Measurements from ENCODE around the gene SREBF1. TPM values are rescaled to one million over a fixed set of nuclear protein-coding genes. Genes with fewer than 3 reads are reported as not detected.
A peak's percentile ranks its signal among the peaks of the same experiment; 100 is the strongest.

SREBF1 gene
- total RNA-seq, 1 donor from 2014 or later: 175 TPM

- DNase-seq (ENCODE audit: low spot score): peak; percentile 82
- intact Hi-C loops (cut with micrococcal nuclease): loop anchor here (1.0 to 10.0 kb wide), 4 partner anchors 13 to 361 kb away; partner anchors contain the start of genes ALKBH5, ATPAF2, GID4 and SREBF1
- peak overlapping the region; percentile 77 for H3K4me3 Mint-ChIP-seq (ENCODE audit: low read depth)
- H3K27me3 Mint-ChIP-seq (ENCODE audit: low read depth): no peaks in the 10 kb centered on the region
- H3K36me3 Mint-ChIP-seq (ENCODE audit: low read depth): peaks cover 52% of the 10 kb centered on the region
- peaks cover 81% of the 10 kb centered on the region for H3K4me1 Mint-ChIP-seq (ENCODE audit: low read depth)
- H3K9me3 Mint-ChIP-seq: no peaks in the 10 kb centered on the region
- H3K27ac Mint-ChIP-seq: peak overlapping the region; percentile 94
Measured at GRCh38 chr17:17823433-17824118, 13.2 kb downstream of the SREBF1 start.

GRCh38 chr17:17822616-17823015 is 14.2 kb downstream of the SREBF1 start:
- H3K27me3 Mint-ChIP-seq (ENCODE audit: low read depth): no peaks in the 10 kb centered on the region
- peak overlapping the region; percentile 69 for H3K27ac Mint-ChIP-seq
- H3K4me3 Mint-ChIP-seq (ENCODE audit: low read depth): peak overlapping the region; percentile 77
- intact Hi-C loops (cut with micrococcal nuclease): loop anchor here (5.0 to 10.0 kb wide), 2 partner anchors 215 to 362 kb away; partner anchors contain the start of genes ALKBH5, ATPAF2 and GID4
- H3K4me1 Mint-ChIP-seq (ENCODE audit: low read depth): peaks cover 74% of the 10 kb centered on the region
- peaks cover 53% of the 10 kb centered on the region for H3K36me3 Mint-ChIP-seq (ENCODE audit: low read depth)
- no peaks in the 10 kb centered on the region for H3K9me3 Mint-ChIP-seq
- DNase-seq (ENCODE audit: low spot score): no peak

DNA sequence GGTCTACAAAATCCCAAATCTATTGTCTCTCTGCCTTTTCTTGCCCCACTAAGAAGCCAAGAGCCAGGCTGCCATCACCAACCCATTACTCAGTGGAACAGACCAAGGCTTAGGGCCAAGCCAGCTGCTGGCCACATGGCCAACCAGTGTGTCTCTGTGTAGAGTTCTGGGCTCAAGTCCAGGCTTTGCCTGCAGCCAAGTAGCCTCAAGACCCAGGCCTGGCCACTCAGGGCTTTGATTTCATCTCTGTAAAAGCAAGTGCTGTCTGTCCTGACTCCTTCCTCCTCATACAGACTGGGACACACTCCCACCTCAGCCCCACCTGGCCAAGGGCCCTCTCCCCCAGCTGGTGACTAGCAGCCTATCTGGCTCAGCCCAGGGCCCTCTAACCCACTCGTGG is 14.6 kb downstream of the SREBF1 start:
- no peak for DNase-seq (ENCODE audit: low spot score)
- no peaks in the 10 kb centered on the region for H3K9me3 Mint-ChIP-seq
- H3K4me3 Mint-ChIP-seq (ENCODE audit: low read depth): peak overlapping the region; percentile 77
- H3K27ac Mint-ChIP-seq: peak overlapping the region; percentile 69
- H3K36me3 Mint-ChIP-seq (ENCODE audit: low read depth): peaks cover 53% of the 10 kb centered on the region
- intact Hi-C loops (cut with micrococcal nuclease): loop anchor here (5.0 to 10.0 kb wide), 2 partner anchors 215 to 363 kb away; partner anchors contain the start of genes ALKBH5, ATPAF2 and GID4
- H3K27me3 Mint-ChIP-seq (ENCODE audit: low read depth): no peaks in the 10 kb centered on the region
- peaks cover 71% of the 10 kb centered on the region for H3K4me1 Mint-ChIP-seq (ENCODE audit: low read depth)

- Mint-ChIP-seq H3K36me3 (ENCODE audit: low read depth) (peaks cover 56% of the 10 kb centered on the region), H3K27me3 (ENCODE audit: low read depth) (no peaks in the 10 kb centered on the region), H3K27ac (peak overlapping the region; percentile 39), H3K9me3 (no peaks in the 10 kb centered on the region), H3K4me1 (ENCODE audit: low read depth) (peaks cover 57% of the 10 kb centered on the region), H3K4me3 (ENCODE audit: low read depth) (peak overlapping the region; percentile 77)
- intact Hi-C loops (cut with micrococcal nuclease): loop anchor here (5.0 to 10.0 kb wide), 2 partner anchors 217 to 364 kb away; partner anchors contain the start of genes ALKBH5, ATPAF2 and GID4
- DNase-seq (ENCODE audit: low spot score): no peak
Measured at GRCh38 chr17:17820463-17821158, 16.2 kb downstream of the SREBF1 start.

DNA sequence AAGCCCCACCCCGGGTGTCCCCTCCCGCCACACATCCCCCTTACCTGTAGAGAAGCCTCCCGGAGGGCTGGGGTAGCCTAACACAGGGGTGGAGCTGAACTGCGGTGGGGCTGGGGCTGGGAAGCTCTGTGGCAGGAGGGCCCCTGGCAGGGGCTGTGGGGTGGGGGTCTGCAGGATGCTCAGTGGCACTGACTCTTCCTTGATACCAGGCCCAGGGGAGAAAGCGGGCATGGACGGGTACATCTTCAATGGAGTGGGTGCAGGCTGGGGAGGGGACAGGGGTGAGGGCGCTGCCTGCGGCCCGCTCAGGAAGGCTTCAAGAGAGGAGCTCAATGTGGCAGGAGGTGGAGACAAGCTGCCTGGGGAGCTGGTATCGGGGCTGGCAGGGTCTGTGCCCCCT is 16.7 kb downstream of the SREBF1 start:
- Mint-ChIP-seq H3K36me3 (ENCODE audit: low read depth) (peaks cover 62% of the 10 kb centered on the region), H3K27me3 (ENCODE audit: low read depth) (no peaks in the 10 kb centered on the region), H3K4me3 (ENCODE audit: low read depth) (peak overlapping the region; percentile 39), H3K4me1 (ENCODE audit: low read depth) (peaks cover 56% of the 10 kb centered on the region), H3K27ac (peak overlapping the region; percentile 65), H3K9me3 (no peaks in the 10 kb centered on the region)
- DNase-seq (ENCODE audit: low spot score): no peak
- intact Hi-C loops (cut with micrococcal nuclease): loop anchor here (5.0 to 10.0 kb wide), 2 partner anchors 217 to 365 kb away; partner anchors contain the start of genes ALKBH5, ATPAF2 and GID4

DNA sequence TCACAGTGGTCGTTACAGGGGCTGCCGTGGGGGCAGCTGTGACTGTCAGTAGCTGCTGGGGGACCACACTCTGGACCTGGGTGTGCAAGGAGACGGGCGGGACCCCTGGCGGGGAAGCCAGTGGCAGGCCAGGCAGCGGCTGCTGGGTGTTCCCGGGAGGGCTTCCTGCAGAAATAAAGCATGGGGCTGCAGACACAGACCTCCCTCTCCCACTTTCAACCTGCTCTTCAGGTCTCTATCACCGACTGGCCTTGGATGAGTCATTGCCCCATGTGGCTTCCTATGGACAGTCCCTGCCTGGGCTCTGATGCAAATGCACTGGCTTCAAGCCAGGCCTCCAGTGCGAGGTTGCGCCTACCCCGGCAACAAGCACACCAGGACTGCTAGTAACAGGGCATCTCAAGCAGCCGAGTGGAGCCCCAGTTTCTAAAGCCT is 17.2 kb downstream of the SREBF1 start:
- intact Hi-C loops (cut with micrococcal nuclease): loop anchor here (1.0 kb wide), 1 partner anchor 35 kb away; no protein-coding TSS in a partner anchor
- Mint-ChIP-seq H3K36me3 (ENCODE audit: low read depth) (peaks cover 64% of the 10 kb centered on the region), H3K4me3 (ENCODE audit: low read depth) (peak overlapping the region; percentile 39), H3K27me3 (ENCODE audit: low read depth) (no peaks in the 10 kb centered on the region), H3K4me1 (ENCODE audit: low read depth) (peaks cover 51% of the 10 kb centered on the region), H3K27ac (peak overlapping the region; percentile 65), H3K9me3 (no peaks in the 10 kb centered on the region)
- no peak for DNase-seq (ENCODE audit: low spot score)

GRCh38 chr17:17819111-17819510 is 17.7 kb downstream of the SREBF1 start:
- intact Hi-C loops (cut with micrococcal nuclease): loop anchor here (1.0 kb wide), 1 partner anchor 35 kb away; no protein-coding TSS in a partner anchor
- Mint-ChIP-seq H3K36me3 (ENCODE audit: low read depth) (peaks cover 68% of the 10 kb centered on the region), H3K4me3 (ENCODE audit: low read depth) (no peak overlapping the region), H3K27ac (peak overlapping the region; percentile 65), H3K4me1 (ENCODE audit: low read depth) (peaks cover 47% of the 10 kb centered on the region), H3K9me3 (no peaks in the 10 kb centered on the region), H3K27me3 (ENCODE audit: low read depth) (no peaks in the 10 kb centered on the region)
- DNase-seq (ENCODE audit: low spot score): no peak

GRCh38 chr17:17818088-17818526 is 18.7 kb downstream of the SREBF1 start:
- Mint-ChIP-seq H3K9me3 (no peaks in the 10 kb centered on the region), H3K27ac (no peak overlapping the region), H3K36me3 (ENCODE audit: low read depth) (peaks cover 70% of the 10 kb centered on the region), H3K27me3 (ENCODE audit: low read depth) (no peaks in the 10 kb centered on the region), H3K4me1 (ENCODE audit: low read depth) (peaks cover 44% of the 10 kb centered on the region), H3K4me3 (ENCODE audit: low read depth) (no peak overlapping the region)
- intact Hi-C loops (cut with micrococcal nuclease): no loop called here
- DNase-seq (ENCODE audit: low spot score): no peak

- Mint-ChIP-seq H3K4me1 (ENCODE audit: low read depth) (peaks cover 38% of the 10 kb centered on the region), H3K27me3 (ENCODE audit: low read depth) (no peaks in the 10 kb centered on the region), H3K27ac (no peak overlapping the region)
Measured at GRCh38 chr17:17817552-17817947, 19.2 kb downstream of the SREBF1 start.

DNA sequence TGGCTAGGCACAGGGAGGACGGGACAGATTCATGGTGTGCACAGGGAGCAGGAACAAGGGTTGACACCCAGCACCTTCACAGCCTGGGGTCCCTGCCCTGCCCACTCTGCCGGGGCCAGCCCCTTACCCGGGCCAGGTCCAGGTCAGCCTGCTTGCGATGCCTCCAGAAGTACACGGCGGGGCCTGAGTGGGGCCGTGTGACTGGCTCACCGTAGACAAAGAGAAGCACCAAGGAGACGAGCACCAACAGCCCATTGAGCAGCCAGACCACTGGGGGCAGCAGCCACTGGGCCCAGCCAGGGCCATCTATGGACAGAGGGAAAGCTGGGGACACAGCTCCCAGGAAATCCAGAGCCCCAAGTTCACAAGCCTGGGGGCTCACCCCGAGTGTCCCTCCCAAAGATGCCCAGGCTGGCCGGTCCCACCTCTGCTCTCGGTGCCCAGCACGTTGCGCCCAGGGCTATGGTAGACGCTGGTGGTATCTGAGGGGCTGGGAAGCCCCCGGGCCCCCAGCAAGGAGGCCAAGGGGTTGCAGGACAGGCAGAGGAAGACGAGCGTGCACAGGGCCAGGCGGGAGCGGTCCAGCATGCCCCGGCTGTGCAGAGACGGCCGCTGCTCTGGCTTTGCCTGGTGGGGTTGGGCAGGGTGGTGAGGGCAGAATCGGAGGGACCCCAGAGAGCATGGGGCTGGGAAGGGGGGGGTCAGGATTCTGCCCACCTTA is 19.8 kb downstream of the SREBF1 start:
- intact Hi-C loops (cut with micrococcal nuclease): no loop called here
- DNase-seq (ENCODE audit: low spot score): no peak
- Mint-ChIP-seq H3K27me3 (ENCODE audit: low read depth) (no peaks in the 10 kb centered on the region), H3K9me3 (no peaks in the 10 kb centered on the region), H3K4me3 (ENCODE audit: low read depth) (no peak overlapping the region), H3K27ac (no peak overlapping the region), H3K36me3 (ENCODE audit: low read depth) (peaks cover 70% of the 10 kb centered on the region), H3K4me1 (ENCODE audit: low read depth) (peaks cover 37% of the 10 kb centered on the region)

More at GRCh38 chr17:17817552-17817947, 19.2 kb downstream of the SREBF1 start:
- peaks cover 71% of the 10 kb centered on the region for H3K36me3 Mint-ChIP-seq (ENCODE audit: low read depth)
- no peaks in the 10 kb centered on the region for H3K9me3 Mint-ChIP-seq
- H3K4me3 Mint-ChIP-seq (ENCODE audit: low read depth): no peak overlapping the region
- no peak for DNase-seq (ENCODE audit: low spot score)
- intact Hi-C loops (cut with micrococcal nuclease): no loop called here

- no peak for DNase-seq (ENCODE audit: low spot score)
- H3K27ac Mint-ChIP-seq: no peak overlapping the region
- H3K36me3 Mint-ChIP-seq (ENCODE audit: low read depth): peaks cover 72% of the 10 kb centered on the region
- no peaks in the 10 kb centered on the region for H3K27me3 Mint-ChIP-seq (ENCODE audit: low read depth)
- H3K4me1 Mint-ChIP-seq (ENCODE audit: low read depth): peaks cover 31% of the 10 kb centered on the region
- H3K9me3 Mint-ChIP-seq: no peaks in the 10 kb centered on the region
- intact Hi-C loops (cut with micrococcal nuclease): no loop called here
- H3K4me3 Mint-ChIP-seq (ENCODE audit: low read depth): no peak overlapping the region
Measured at GRCh38 chr17:17816240-17816814, 20.5 kb downstream of the SREBF1 start.
